HCT116 (cell line): ENCODE data around the gene ZBTB38.

ENCODE experiments used
- EZH2 ChIP-seq: fragments of 200-600 bp; sonication (generic); IDR thresholded peaks from 2 replicates; pipeline ENCODE4 v1.6.1; 2017; ENCODE audit warnings: antibody characterized with exemption, mixed run types
- POLR2A ChIP-seq: IDR thresholded peaks from 2 replicates; pipeline ENCODE4 v1.7.0; 2011; ENCODE audit warnings: borderline replicate concordance; ENCODE audit not compliant: insufficient read depth, insufficient read length; ENCODE audit errors: extremely low read depth
- POLR2AphosphoS5 ChIP-seq: IDR thresholded peaks from 2 replicates; pipeline ENCODE4 v1.6.1; 2011; ENCODE audit warnings: mild to moderate bottlenecking, low read depth, low read length, moderate library complexity
- SIN3A ChIP-seq: IDR thresholded peaks from 2 replicates; pipeline ENCODE4 v1.6.1; 2012; ENCODE audit warnings: low read depth
- TF ChIP-seq, protein P1 (sequence below), 3 experiments: fragments of 200-600 bp in 1 of 3; sonication (generic) in 1 of 3; IDR thresholded peaks in 2 of 3; conservative IDR thresholded peaks in 1 of 3; 2 replicates each; pipeline ENCODE4 v1.5.1; 2012 to 2017; ENCODE audit warnings: low read depth in 2 of 3, low read length in 2 of 3, antibody characterized with exemption in 1 of 3, borderline replicate concordance in 1 of 3, control low read depth in 1 of 3, mild to moderate bottlenecking in 1 of 3, mixed read lengths in 1 of 3, mixed run types in 1 of 3, moderate library complexity in 1 of 3; ENCODE audit not compliant: insufficient read depth in 1 of 3
- TF ChIP-seq, protein P2 (sequence below): IDR thresholded peaks from 2 replicates; pipeline ENCODE4 v1.6.1; 2011; ENCODE audit warnings: mild to moderate bottlenecking, low read length, moderate library complexity; ENCODE audit not compliant: insufficient replicate concordance; ENCODE audit errors: extremely low read depth

DNA sequence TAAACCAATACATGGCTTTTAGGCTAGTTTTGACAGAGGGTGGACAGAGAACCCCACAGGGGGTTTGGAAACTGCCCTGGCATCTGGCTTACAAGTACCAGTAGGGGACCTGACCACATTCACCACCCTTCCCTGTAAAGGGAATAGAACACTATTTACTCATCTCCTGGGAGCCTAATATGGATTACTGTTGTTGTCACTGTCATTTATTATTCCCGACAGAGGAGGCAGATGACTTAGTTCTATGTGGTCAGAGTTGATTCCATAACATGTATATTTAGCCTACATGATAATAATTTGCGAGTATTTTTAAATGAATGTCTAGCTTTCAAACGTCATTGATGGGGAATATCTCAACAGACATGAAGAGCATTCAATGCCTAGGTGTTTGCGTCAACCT lies 15.9 kb downstream of the ZBTB38 start:
- TF ChIP-seq POLR2A (no peak), EZH2 (no peak), POLR2AphosphoS5 (no peak), SIN3A (no peak)
- TF ChIP-seq, protein P1, sequence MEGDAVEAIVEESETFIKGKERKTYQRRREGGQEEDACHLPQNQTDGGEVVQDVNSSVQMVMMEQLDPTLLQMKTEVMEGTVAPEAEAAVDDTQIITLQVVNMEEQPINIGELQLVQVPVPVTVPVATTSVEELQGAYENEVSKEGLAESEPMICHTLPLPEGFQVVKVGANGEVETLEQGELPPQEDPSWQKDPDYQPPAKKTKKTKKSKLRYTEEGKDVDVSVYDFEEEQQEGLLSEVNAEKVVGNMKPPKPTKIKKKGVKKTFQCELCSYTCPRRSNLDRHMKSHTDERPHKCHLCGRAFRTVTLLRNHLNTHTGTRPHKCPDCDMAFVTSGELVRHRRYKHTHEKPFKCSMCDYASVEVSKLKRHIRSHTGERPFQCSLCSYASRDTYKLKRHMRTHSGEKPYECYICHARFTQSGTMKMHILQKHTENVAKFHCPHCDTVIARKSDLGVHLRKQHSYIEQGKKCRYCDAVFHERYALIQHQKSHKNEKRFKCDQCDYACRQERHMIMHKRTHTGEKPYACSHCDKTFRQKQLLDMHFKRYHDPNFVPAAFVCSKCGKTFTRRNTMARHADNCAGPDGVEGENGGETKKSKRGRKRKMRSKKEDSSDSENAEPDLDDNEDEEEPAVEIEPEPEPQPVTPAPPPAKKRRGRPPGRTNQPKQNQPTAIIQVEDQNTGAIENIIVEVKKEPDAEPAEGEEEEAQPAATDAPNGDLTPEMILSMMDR (IDR thresholded peaks at IDR 0.05 in 2 of 3, conservative IDR thresholded peaks at IDR 0.05 in 1 of 3; ENCODE audit: borderline replicate concordance in 1 of 3, insufficient read depth in 1 of 3, low read depth in 2 of 3, low read length in 2 of 3) = no peak
- TF ChIP-seq, protein P2, sequence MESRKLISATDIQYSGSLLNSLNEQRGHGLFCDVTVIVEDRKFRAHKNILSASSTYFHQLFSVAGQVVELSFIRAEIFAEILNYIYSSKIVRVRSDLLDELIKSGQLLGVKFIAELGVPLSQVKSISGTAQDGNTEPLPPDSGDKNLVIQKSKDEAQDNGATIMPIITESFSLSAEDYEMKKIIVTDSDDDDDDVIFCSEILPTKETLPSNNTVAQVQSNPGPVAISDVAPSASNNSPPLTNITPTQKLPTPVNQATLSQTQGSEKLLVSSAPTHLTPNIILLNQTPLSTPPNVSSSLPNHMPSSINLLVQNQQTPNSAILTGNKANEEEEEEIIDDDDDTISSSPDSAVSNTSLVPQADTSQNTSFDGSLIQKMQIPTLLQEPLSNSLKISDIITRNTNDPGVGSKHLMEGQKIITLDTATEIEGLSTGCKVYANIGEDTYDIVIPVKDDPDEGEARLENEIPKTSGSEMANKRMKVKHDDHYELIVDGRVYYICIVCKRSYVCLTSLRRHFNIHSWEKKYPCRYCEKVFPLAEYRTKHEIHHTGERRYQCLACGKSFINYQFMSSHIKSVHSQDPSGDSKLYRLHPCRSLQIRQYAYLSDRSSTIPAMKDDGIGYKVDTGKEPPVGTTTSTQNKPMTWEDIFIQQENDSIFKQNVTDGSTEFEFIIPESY = no peak
